Endometrial microvascular endothelial cells (primary cell): Measurements from ENCODE around the gene PYROXD2. TPM values are rescaled to one million over a fixed set of nuclear protein-coding genes. Genes with fewer than 3 reads are reported as not detected.
"Not testable (repeated sequence)": the region's sequence is repeated elsewhere in the genome, so short reads cannot be mapped to it uniquely, and the experiment has no call there.

Experiments used
- in situ Hi-C: cut with HindIII; loops from 2 replicates; pipeline ENCODE4 v1.10.0; 2017; ENCODE audit warnings: low sequenced_read_pairs, low pct_unique_long_range_greater_than_20kb; ENCODE audit errors: inconsistent ontology term
- total RNA-seq: library from RNA; depleted of rRNA; stranded (reverse); fragments of >200 nt; gene quantifications from one replicate; pipeline ENCODE4 v1.2.3, GENCODE V29; 2015; ENCODE audit errors: inconsistent ontology term

The PYROXD2 gene
- total RNA-seq, 1 donor from 2014 or later = 3.9 TPM

- in situ Hi-C loops = no loop called here
Observed at GRCh38 chr10:98402478-98402877, 12.5 kb downstream of the PYROXD2 start.

- in situ Hi-C loops = no loop called here
Observed at GRCh38 chr10:98400482-98400881, 14.5 kb downstream of the PYROXD2 start.

DNA sequence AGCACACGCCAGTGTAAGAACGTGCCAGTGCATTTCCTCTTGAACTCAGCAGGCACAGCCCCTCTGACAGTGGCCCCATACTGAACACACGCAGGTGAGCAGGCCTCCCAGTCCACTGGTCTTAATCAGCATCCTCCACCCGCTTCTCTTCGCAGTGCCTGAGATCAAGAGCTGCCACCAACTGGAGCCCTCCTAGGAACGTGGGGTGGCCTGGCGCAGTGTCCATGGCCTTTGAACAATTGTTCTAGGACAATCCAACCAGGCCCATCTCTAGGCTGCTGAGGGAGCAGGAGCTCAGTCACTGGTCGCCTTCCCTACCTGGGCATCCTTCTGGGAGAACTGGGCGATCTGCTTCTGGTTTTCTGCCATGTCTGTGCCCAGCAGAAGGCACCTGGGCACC is 15.2 kb downstream of the PYROXD2 start:
- in situ Hi-C loops = no loop called here

DNA sequence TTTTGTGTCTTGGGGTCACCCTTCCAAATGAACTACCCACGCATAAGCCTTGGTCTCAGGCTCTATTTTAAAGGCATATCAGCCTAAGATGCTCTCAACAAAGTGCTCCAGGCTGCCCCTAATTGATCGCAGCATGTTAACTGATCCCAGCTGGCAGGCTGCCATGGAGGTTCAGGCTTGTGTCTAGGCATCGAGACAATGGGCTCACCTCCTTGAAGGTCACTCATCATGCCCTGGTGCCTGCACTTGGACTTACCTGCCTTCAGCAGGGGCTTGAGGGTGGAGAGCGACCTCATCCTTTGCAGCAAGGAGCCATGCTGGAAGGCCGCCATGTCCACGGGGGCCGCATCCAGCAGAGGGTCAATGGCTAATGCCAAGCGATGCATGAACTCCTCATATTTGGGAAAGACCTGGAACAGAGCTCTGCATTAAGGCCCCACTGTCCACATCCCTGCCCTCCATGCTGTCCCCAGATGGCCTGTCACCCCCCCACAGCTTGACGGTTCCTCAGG is 17.8 kb downstream of the PYROXD2 start:
- in situ Hi-C loops = no loop called here

- in situ Hi-C loops = no loop called here
Observed at GRCh38 chr10:98396096-98397063, 18.6 kb downstream of the PYROXD2 start.

DNA sequence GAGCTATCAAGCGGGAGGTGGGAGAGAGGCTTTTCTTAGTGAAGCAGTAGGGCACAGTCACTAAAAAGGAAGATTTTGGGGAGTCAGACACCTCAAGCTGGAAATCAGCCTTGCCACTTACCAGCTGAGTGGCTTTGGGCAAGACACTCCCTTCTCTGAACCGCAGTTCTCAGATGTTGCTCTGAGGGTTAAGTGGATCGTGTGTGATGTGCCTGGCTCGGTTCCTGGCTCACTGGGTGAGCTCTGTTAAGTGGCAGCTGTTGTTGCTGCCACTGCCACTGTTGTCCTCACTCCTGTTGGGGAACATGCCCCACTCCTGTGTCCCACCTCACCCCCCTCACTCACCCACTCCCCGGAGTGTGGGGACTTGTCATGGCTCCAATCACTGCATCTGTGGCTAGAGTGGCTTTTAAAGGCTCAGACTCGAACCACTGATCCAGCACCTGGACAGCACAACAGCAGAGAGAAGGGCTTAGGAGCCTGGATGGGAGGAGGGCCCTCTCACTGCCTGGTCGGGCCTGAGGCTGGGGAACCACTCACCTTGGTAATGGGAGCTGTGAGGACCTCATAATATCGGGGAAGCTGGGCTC is 20.0 kb downstream of the PYROXD2 start:
- in situ Hi-C loops = no loop called here

DNA sequence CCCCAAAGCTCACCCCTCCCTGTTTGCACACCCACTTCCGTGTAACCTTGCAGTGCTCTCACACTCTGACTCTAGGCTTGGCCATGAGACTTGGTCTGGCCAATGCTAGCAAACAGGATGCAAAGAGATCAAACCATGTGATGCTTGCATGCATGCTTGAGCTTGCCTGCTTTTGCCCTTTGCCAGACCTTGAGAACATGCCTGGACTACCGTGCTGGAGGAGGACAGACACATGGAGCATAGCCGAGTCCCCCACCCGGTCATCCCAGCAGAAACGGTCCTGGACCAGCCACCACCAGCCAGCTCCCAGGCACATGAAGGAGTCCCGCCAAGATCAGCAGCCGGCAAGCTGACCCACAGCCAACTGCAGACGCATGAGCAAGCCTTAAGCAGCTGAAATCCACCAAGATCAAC is 23.4 kb downstream of the PYROXD2 start:
- in situ Hi-C loops = no loop called here

DNA sequence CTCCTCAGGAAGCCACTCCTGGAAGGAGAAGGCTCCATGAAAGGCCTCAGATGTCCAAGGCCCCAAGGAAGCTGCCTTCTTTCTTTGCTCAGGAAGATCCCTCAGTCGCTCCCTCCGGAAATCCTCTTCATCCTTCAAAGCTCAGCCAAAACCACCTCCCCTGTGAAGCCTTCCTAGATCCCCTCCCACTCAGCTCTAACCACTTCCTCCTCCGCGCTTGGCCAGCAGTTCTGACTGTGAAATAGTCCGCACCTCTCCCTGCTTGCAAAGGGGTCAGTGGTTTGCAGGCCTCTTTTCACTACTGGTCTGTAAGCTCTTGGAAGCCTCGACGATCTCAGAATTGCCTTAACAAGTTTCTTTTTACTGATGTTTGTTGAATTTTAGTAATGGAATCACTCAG is 23.9 kb downstream of the PYROXD2 start:
- in situ Hi-C loops = no loop called here

DNA sequence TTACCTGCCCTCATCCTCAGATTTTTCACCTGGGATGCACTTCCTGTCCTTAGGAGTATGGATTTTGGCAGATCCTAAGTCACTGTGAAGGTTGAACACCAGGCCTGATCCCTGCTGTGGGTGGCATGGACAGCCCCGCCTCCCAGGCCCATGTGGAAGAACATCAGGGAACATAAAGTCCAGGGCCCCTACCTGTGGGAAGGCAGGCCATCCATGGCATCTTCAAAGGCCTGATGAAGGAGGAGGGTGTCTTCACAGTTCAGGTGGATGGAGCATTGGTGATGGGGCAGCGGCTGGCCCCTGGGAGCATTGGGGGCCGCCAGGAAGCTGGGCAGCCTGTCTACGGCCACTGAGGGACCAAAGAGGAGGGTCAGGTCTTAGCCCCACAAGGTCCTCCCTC is 24.6 kb downstream of the PYROXD2 start:
- in situ Hi-C loops = no loop called here

- in situ Hi-C loops = no loop called here
Observed at GRCh38 chr10:98389398-98389797, 25.6 kb downstream of the PYROXD2 start.

DNA sequence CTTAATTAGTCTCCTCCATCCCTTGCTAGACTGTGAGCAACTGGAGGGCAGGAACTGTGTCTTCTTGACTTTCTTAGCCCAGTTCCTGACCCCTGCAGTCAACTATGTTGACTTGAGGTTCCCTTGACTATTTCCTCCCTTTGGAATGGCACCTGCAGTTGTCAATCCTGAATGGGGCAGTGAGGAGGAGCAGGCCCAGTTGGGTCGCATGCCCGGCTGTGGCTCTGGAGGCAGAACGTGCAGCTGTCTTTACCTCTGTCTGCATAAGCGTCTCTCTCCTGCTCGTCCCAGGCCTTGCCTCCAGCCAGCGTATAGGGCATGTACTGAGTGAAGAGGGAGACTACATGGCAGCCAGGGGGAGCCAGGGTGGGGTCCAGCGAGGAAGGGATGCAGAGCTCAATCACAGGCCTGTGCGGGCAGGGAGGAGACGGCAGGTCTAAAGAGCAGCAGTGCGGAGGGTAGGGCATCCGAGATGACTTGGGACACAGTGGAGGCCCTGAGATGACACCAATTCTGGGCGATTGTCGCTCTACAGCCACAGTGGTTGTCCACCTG is 26.8 kb downstream of the PYROXD2 start:
- in situ Hi-C loops = no loop called here

GRCh38 chr10:98384531-98385133 is 30.4 kb downstream of the PYROXD2 start:
- in situ Hi-C loops = no loop called here

GRCh38 chr10:98383869-98384268 is 31.1 kb downstream of the PYROXD2 start:
- in situ Hi-C loops = no loop called here

DNA sequence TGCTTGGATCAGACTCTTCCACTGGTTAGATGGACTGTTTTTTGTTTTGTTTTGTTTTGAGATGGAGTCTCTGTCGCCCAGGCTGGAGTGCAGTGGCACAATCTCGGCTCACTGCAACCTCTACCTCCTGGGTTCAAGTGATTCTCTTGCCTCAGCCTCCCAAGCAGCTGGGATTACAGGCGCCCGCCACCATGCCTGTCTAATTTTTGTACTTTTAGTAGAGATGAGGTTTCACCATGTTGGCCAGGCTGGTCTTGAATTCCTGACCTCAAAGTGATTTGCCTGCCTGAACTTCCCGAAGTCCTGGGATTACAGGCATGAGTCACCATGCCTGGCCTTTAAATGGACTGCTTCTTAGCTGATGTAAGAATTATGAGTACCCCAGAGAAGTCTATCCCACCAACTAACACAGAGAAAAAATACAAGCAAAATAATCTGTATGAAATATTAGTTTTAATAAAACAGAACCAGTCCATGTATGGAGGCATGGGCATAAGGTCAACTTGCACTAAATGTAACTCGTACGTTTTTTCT is 31.8 kb downstream of the PYROXD2 start:
- in situ Hi-C loops = not testable (repeated sequence)

GRCh38 chr10:98382691-98383101 is 32.3 kb downstream of the PYROXD2 start:
- in situ Hi-C loops = no loop called here

DNA sequence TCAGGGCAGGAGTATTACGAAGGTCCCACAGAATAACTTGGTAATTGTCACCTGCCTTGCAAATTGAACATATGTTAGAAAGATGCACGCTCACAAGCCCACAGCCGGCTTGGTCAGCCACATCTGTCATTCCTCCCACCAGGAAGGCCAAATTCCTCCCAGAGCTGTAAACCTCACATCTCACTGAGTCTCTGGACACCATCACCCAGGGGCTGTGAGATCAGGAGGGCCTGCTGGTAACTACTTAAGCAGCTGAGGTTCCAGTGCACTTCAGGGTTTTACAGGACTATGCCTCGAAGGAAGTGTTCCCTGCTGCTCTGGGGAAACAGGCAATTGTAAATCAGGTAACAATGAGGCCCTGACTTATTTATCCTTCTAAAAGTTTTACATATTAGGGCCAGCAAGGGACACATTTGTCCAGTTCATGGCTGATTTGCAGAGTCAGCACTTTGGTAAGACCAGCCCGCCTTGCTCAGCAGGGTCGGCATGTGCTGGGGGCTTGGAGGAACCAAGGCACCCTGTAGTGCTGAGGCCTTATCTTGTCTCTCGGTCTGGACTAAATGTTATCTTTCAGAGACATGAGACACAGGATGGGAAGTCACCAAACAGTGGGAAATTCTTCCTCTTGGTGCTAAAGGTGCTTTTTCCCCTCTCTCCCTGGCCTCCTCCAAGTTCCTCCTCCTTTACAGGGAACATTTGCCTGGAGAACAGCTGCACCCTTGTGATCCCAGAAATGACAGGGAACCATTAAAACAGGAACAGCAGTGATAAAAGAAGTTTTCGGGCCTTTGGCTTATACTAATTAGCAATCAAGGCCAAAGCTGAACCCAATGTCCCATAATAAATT is 34.3 kb downstream of the PYROXD2 start:
- in situ Hi-C loops = no loop called here

DNA sequence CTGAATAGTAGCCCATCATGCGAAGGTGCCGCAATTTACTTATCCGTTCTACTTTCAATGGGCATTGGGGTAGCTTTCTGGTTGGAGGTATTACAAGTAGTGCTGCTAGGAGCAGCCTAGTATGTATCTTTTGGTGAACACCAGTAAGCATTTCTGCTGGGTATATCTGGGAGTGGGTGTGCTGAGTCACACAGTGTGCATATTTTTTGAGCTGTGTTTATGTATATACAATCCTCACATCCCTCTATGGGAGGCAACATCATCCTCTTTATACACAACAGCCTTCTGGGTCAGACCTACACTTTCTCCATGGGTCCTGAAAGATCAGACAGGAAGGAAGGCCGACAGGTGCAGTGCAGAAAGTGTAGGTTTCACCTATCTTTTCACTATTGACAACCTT is 36.3 kb downstream of the PYROXD2 start:
- in situ Hi-C loops = no loop called here

DNA sequence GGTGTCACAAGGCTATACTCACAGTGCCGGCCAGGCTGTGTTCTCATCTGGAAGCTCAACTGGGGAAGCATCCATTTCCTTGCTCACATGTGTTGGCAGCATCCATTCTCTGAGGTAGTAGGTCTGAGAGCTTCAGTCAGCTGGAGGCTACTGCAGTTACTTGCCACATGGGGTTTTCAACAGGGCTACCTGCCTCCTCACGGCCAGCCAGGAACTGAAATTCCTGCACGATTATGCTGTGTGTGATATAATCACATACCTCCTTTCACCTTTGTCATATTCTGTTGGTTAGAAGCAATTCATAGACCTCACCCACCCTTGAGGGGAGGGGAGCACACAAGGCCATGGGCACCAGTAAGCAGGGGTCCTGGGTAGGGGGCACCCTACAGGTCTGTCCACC is 37.4 kb downstream of the PYROXD2 start:
- in situ Hi-C loops = no loop called here
